Esophagus squamous epithelium (tissue), 5 donors: Measurements from ENCODE around the gene TSEN15. TPM values are rescaled to one million over a fixed set of nuclear protein-coding genes. Genes with fewer than 3 reads are reported as not detected.

ENCODE experiments used
- DNase-seq: peaks from one replicate; lab custom pipeline; 2025; lab: John Stamatoyannopoulos, UW
- H3K27ac ChIP-seq, 4 donors: fragments of 200-600 bp; sonication (generic); one replicate each; pipeline ENCODE4 v1.5.1; 2016 to 2019; ENCODE audit warnings: mild to moderate bottlenecking in 1 of 4
- H3K27me3 ChIP-seq, 4 donors: fragments of 200-600 bp; sonication (generic); 1 replicate in 3 of 4; 2 replicates in 1 of 4; pipeline versions ENCODE4 v1.5.1 to v1.6.0; 2017 to 2021; ENCODE audit warnings: antibody characterized with exemption in 1 of 4
- H3K36me3 ChIP-seq, 3 donors: fragments of 200-600 bp; sonication (generic); one replicate each; pipeline ENCODE4 v1.5.1; 2016 to 2019
- H3K4me1 ChIP-seq, 3 donors: fragments of 200-600 bp; sonication (generic); one replicate each; pipeline ENCODE4 v1.5.1; 2017 to 2019
- H3K4me3 ChIP-seq, 4 donors: fragments of 200-600 bp; sonication (generic); 1 replicate in 3 of 4; 2 replicates in 1 of 4; pipeline ENCODE4 v1.5.1; 2016 to 2019; ENCODE audit warnings: mild to moderate bottlenecking in 2 of 4, moderate library complexity in 1 of 4
- H3K9me3 ChIP-seq, 3 donors: fragments of 200-600 bp; sonication (generic); one replicate each; pipeline ENCODE4 v1.5.1; 2016 to 2019
- POLR2A ChIP-seq, 4 donors: fragments of 450-650 bp; IDR thresholded peaks; one replicate each; pipeline ENCODE4 v1.6.1; 2017; ENCODE audit warnings: antibody characterized with exemption in 4 of 4, mild to moderate bottlenecking in 4 of 4, moderate library complexity in 3 of 4
- WGBS, 2 donors: methylation state at CpG; one replicate each; pipeline ENCODE4 v1.1.5; 2018; 5-methylcytosine and 5-hydroxymethylcytosine counted together
- intact Hi-C: fragments of 100-400 bp; cut with DNase I; formaldehyde crosslinking; loops from one replicate; pipeline ENCODE4 v1.15.0; 2022
- total RNA-seq, 4 donors: library from RNA; depleted of rRNA; stranded (reverse); fragments of >200 nt; gene quantifications; one replicate each; pipeline ENCODE4 v1.1.0, GENCODE V29; 2016
- TF ChIP-seq, protein P1 (sequence below), 6 experiments: fragments of 450-650 bp in 4 of 6; fragments of 200-600 bp in 2 of 6; sonication (generic) in 2 of 6; IDR thresholded peaks; one replicate each; pipeline ENCODE4 v1.5.1; 2016 to 2019; ENCODE audit warnings: antibody characterized with exemption in 6 of 6, mild to moderate bottlenecking in 4 of 6, moderate library complexity in 4 of 6
- donor health status: DM: yes; HTN: yes; CAD: no.

Gene TSEN15
- total RNA-seq, 4 donors from 2014 or later = 16.5 to 25.4 (median 22.0) TPM

- peaks cover 0 to 21% (median 6%) of the 10 kb centered on the region in 3 donors for H3K4me1 ChIP-seq
- no peak overlapping the region for H3K27ac ChIP-seq
- H3K4me3 ChIP-seq = no peak overlapping the region
- H3K9me3 ChIP-seq = no peaks in the 10 kb centered on the region
- no peak for DNase-seq
- no peak for TF ChIP-seq POLR2A (IDR thresholded peaks at IDR 0.05)
- TF ChIP-seq, protein P1, sequence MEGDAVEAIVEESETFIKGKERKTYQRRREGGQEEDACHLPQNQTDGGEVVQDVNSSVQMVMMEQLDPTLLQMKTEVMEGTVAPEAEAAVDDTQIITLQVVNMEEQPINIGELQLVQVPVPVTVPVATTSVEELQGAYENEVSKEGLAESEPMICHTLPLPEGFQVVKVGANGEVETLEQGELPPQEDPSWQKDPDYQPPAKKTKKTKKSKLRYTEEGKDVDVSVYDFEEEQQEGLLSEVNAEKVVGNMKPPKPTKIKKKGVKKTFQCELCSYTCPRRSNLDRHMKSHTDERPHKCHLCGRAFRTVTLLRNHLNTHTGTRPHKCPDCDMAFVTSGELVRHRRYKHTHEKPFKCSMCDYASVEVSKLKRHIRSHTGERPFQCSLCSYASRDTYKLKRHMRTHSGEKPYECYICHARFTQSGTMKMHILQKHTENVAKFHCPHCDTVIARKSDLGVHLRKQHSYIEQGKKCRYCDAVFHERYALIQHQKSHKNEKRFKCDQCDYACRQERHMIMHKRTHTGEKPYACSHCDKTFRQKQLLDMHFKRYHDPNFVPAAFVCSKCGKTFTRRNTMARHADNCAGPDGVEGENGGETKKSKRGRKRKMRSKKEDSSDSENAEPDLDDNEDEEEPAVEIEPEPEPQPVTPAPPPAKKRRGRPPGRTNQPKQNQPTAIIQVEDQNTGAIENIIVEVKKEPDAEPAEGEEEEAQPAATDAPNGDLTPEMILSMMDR (IDR thresholded peaks at IDR 0.05) = no peak
- intact Hi-C loops = no loop called here
- WGBS, 2 donors = 43 to 60% methylated on average over 1 to 2 of the region's 2 CpGs
- H3K36me3 ChIP-seq = peaks cover 0 to 31% (median 0%) of the 10 kb centered on the region in 3 donors
- no peaks in the 10 kb centered on the region for H3K27me3 ChIP-seq
These were observed 5.5 kb downstream of the TSEN15 start for GRCh38 chr1:184056921-184057555.

DNA sequence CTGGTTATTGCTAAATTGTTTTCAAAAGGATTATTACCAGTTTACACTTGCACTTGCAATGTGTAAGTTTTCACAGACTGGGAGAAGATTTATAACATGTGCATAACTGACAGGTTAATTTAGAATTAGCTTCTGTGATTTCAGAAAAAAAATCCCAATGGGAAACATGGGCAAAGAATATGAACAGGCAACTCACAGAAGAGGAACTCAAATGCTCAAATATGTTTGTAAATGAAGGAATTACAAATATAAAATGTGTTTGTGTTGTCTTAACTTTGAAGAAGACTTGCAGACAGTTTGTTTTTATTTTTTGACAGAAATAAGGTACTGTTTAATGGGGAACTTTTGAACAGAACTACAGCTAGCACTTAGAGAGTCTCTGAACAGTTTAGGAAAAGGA, 8.4 kb downstream of the TSEN15 start:
- Histone ChIP-seq H3K9me3 (no peaks in the 10 kb centered on the region), H3K27me3 (no peaks in the 10 kb centered on the region), H3K4me3 (no peak overlapping the region), H3K36me3 (peaks cover 0 to 30% (median 0%) of the 10 kb centered on the region in 3 donors), H3K27ac (no peak overlapping the region), H3K4me1 (no peaks in the 10 kb centered on the region)
- TF ChIP-seq POLR2A (IDR thresholded peaks at IDR 0.05) = no peak
- TF ChIP-seq, protein P1 (IDR thresholded peaks at IDR 0.05) = no peak
- intact Hi-C loops = no loop called here
- no peak for DNase-seq

- TF ChIP-seq, protein P1 (IDR thresholded peaks at IDR 0.05) = no peak
- no peak for TF ChIP-seq POLR2A (IDR thresholded peaks at IDR 0.05)
- no peak overlapping the region for H3K4me3 ChIP-seq
- H3K4me1 ChIP-seq = no peaks in the 10 kb centered on the region
- H3K36me3 ChIP-seq = peaks cover 0 to 30% (median 0%) of the 10 kb centered on the region in 3 donors
- DNase-seq = no peak
- WGBS, 2 donors = 85 to 86% methylated on average over 3 of the region's 3 CpGs
- no peaks in the 10 kb centered on the region for H3K27me3 ChIP-seq
- intact Hi-C loops = no loop called here
- no peak overlapping the region for H3K27ac ChIP-seq
- H3K9me3 ChIP-seq = no peaks in the 10 kb centered on the region
These were observed 8.8 kb downstream of the TSEN15 start for GRCh38 chr1:184060316-184060715.

GRCh38 chr1:184061396-184062003, 10.0 kb downstream of the TSEN15 start:
- WGBS, 2 donors = 63 to 79% methylated on average over 2 of the region's 2 CpGs
- H3K27ac ChIP-seq = no peak overlapping the region
- intact Hi-C loops = no loop called here
- no peaks in the 10 kb centered on the region for H3K27me3 ChIP-seq
- no peak for DNase-seq
- no peaks in the 10 kb centered on the region for H3K9me3 ChIP-seq
- H3K4me3 ChIP-seq = no peak overlapping the region
- TF ChIP-seq POLR2A (IDR thresholded peaks at IDR 0.05) = no peak
- TF ChIP-seq, protein P1 (IDR thresholded peaks at IDR 0.05) = no peak
- no peaks in the 10 kb centered on the region for H3K4me1 ChIP-seq
- H3K36me3 ChIP-seq = peaks cover 0 to 36% (median 0%) of the 10 kb centered on the region in 3 donors

- no peak overlapping the region for H3K4me3 ChIP-seq
- no peaks in the 10 kb centered on the region for H3K27me3 ChIP-seq
- H3K27ac ChIP-seq = no peak overlapping the region
- intact Hi-C loops = no loop called here
- no peaks in the 10 kb centered on the region for H3K4me1 ChIP-seq
- no peak for DNase-seq
- H3K36me3 ChIP-seq = peaks cover 0 to 33% (median 0%) of the 10 kb centered on the region in 3 donors
- TF ChIP-seq POLR2A (IDR thresholded peaks at IDR 0.05) = no peak
- TF ChIP-seq, protein P1 (IDR thresholded peaks at IDR 0.05) = no peak
- no peaks in the 10 kb centered on the region for H3K9me3 ChIP-seq
- 85 to 86% methylated on average over 3 of the region's 3 CpGs for WGBS, 2 donors
These were observed 11.2 kb downstream of the TSEN15 start for GRCh38 chr1:184062640-184063286.
